GM12875 (cell line): Measurements from ENCODE around the gene PPP2R5C.
A peak's percentile ranks its signal among the peaks of the same experiment; 100 is the strongest.
"Not testable (repeated sequence)": the region's sequence is repeated elsewhere in the genome, so short reads cannot be mapped to it uniquely, and the experiment has no call there.

Experiments
- H3K4me3 ChIP-seq: one replicate; pipeline ENCODE4 v1.5.1; 2011; ENCODE audit warnings: low read depth, low read length, control low read depth
- CTCF ChIP-seq: IDR thresholded peaks from 2 replicates; pipeline ENCODE4 v1.5.1; 2011; ENCODE audit warnings: low read depth, mild to moderate bottlenecking, control low read depth, inconsistent platforms, low read length, moderate library complexity, borderline replicate concordance; ENCODE audit not compliant: insufficient read depth

PPP2R5C gene

GRCh38 chr14:101761032-101761880 lies at the start of gene PPP2R5C:
TSS of gene PPP2R5C (plus strand) at chr14:101761709. CDS start at chr14:101761894, 185 bp downstream.
- TF ChIP-seq CTCF = no peak
- H3K4me3 ChIP-seq = peak within 1 kb of the TSS; percentile 80

- H3K4me3 ChIP-seq = not testable (repeated sequence)
These were observed 49.7 kb upstream of the PPP2R5C start for GRCh38 chr14:101711857-101712233.

GRCh38 chr14:101712341-101712740 lies 49.2 kb upstream of the PPP2R5C start:
- not testable (repeated sequence) for H3K4me3 ChIP-seq

GRCh38 chr14:101713091-101713490 lies 48.4 kb upstream of the PPP2R5C start:
- H3K4me3 ChIP-seq = not testable (repeated sequence)

DNA sequence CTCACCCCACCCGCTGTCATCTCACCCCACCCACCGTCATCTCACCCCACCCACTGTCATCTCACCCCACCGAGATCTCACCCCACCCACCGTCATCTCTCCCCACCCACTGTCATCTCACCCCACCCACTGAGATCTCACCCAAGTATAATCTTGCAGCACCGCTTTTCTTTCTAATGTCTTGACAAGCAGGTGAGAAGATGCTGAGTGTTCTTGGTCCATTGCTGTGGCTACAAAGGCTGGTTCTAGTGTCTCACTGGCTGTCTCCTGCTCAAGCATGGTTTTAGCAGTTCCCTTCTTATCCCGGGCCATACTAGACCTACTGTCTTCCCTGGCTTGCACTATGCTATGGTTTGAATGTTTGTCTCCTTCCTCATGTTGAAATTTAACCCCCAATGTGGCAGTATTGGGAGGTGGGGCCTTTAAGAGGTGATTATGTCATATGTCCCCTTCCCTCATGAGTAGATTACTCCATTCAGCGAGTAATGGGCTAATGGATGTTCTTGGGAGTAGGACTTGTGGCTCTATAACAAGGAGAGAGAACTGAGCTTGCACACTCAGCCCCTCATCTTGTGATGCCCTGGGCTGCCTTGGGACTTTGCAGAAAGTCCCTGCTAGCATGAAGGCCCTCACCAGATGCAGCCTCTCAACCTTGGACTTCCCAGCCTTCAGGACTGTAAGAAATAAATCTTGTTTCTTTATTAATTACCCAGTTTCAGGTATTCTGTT lies 47.7 kb upstream of the PPP2R5C start:
- no peak overlapping the region for H3K4me3 ChIP-seq
- TF ChIP-seq CTCF = no peak

DNA sequence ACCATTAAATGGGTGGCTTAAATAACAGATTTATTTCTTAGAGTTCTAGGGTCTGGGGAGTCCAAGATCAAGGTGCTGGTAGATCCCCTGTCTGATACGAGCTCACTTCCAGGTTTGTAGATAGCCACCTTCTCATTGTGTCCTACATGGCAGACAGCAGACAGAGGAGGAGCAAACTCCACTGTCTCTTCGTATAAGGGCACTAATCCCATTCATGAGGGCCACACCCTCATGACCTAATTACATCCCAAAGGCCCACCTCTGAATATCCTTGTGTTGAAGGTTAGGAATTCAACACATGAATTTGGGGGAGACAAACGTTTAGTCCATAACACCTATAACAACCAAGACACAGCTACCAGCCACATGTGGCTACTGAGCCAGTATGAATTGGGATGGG lies 47.1 kb upstream of the PPP2R5C start:
- H3K4me3 ChIP-seq = no peak overlapping the region
- no peak for TF ChIP-seq CTCF

DNA sequence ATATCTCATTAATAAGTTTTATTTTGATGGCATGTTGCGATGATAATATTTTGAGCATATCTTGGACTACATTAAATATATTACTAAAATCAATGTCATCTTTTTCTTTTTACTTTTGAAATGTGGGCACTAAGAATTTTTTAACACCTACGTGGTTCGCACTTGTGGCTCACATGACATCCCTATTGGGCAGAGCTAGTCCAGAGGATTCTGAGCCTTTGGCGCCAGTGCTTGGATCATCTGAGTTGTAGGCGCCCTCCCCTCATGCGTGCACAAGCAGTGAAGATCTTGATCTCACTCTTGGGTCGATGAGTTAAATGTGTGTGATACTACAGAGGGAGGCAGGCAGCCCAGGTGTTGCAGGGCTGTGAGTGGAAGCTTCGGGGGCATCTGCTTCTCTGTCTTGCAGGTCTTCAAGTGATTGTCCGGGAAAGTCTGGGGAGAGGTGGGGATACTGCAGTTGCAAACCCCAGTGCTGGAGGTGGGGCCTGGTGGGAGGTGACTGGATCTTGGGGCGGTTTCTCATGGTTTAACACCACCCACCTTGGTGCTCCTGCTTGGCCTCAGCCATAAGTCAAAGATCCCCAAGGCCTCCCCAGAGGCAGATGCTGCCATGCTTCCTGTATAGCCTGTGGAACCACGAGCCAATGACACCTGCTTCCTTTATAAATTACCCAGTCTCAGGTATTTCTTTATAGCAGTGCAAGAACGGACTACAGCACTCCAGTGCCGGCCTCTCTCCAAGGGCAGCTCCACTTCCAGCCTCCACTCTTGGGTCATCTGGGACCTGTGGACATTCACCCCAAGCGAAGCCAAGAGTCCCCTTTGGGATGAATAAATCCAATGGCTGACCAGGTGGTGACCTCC lies 46.1 kb upstream of the PPP2R5C start:
- TF ChIP-seq CTCF = no peak
- H3K4me3 ChIP-seq = no peak overlapping the region

- H3K4me3 ChIP-seq = no peak overlapping the region
- no peak for TF ChIP-seq CTCF
These were observed 45.2 kb upstream of the PPP2R5C start for GRCh38 chr14:101716077-101716950.
